K562 (cell line): ENCODE results near the gene SLC25A51. TPM values are rescaled to one million over a fixed set of nuclear protein-coding genes. Genes with fewer than 3 reads are reported as not detected.

ENCODE experiments used
- CBX5 ChIP-seq: IDR thresholded peaks from 2 replicates; pipeline ENCODE4 v1.6.1; 2014; ENCODE audit warnings: low read depth, borderline replicate concordance
- HNRNPLL ChIP-seq: fragments of 200-400 bp; formaldehyde crosslinking; IDR thresholded peaks from 2 replicates; pipeline ENCODE4 v1.6.1; 2017; ENCODE audit warnings: low read length, low read depth, mild to moderate bottlenecking; ENCODE audit not compliant: poor library complexity, severe bottlenecking
- IRF2 ChIP-seq: sonication (generic); formaldehyde crosslinking; IDR thresholded peaks from 2 replicates; pipeline ENCODE4 v1.8.1; 2022; ENCODE audit warnings: mild to moderate bottlenecking, missing genetic modification reagents
- PTBP1 ChIP-seq: fragments of 200-400 bp; formaldehyde crosslinking; IDR thresholded peaks from 2 replicates; pipeline ENCODE4 v1.6.1; 2017; ENCODE audit warnings: low read depth, low read length
- RBM14 ChIP-seq: fragments of 200-400 bp; formaldehyde crosslinking; IDR thresholded peaks from 2 replicates; pipeline ENCODE4 v1.6.1; 2018; ENCODE audit warnings: low read depth, mild to moderate bottlenecking, low read length, moderate library complexity, borderline replicate concordance; ENCODE audit not compliant: insufficient read depth
- TFAM ChIP-seq: fragments of 250-450 bp; sonication (Bioruptor Pico); conservative IDR thresholded peaks from 2 replicates; pipeline ENCODE4 v1.5.0; 2021; ENCODE audit warnings: mild to moderate bottlenecking, moderate library complexity
- ZNF24 ChIP-seq: fragments of 450-650 bp; IDR thresholded peaks from 2 replicates; pipeline ENCODE4 v1.6.1; 2016
- ZNF583 ChIP-seq: fragments of 250-450 bp; sonication (Bioruptor Pico); IDR thresholded peaks from 2 replicates; pipeline ENCODE4 v1.4.0; 2020
- polyA plus RNA-seq, 8 experiments: library from polyadenylated mRNA; depleted of rRNA in 4 of 8; stranded (reverse) in 5 of 8; unstranded in 3 of 8; fragments of >200 nt; fragmentation: Nextera tagmentation in 2 of 8; fragmentation: Illumina TruSeq in 1 of 8; extraction: Ambion mirVana in 2 of 8; extraction: Trizol in 1 of 8; gene quantifications; 2 replicates each; pipeline versions ENCODE4 v1.2.1 to v1.2.3, GENCODE V29; 2011 to 2014; ENCODE audit warnings: inconsistent platforms in 1 of 8, missing spikeins in 1 of 8
- total RNA-seq, 7 experiments: library from RNA; depleted of rRNA in 6 of 7; stranded (reverse); fragments of >200 nt in 6 of 7; fragmentation: Illumina TruSeq in 2 of 7; extraction: Trizol in 2 of 7; gene quantifications; 2 replicates each; pipeline versions ENCODE4 v1.2.1 to v1.2.3, GENCODE V29; 2011 to 2021; ENCODE audit warnings: low replicate concordance in 1 of 7
- TF ChIP-seq, protein P1 (sequence below): fragments of 450-650 bp; IDR thresholded peaks from 2 replicates; pipeline ENCODE4 v1.6.1; 2018; ENCODE audit warnings: mild to moderate bottlenecking, low read depth; ENCODE audit not compliant: partially characterized antibody
- TF ChIP-seq, protein P2 (sequence below): conservative IDR thresholded peaks from 2 replicates; pipeline ENCODE4 v1.6.1; 2011; ENCODE audit warnings: low read depth, mild to moderate bottlenecking, low read length; ENCODE audit not compliant: control insufficient read depth
- TF ChIP-seq, protein P3 (sequence below), 2 experiments: fragments of 450-650 bp; IDR thresholded peaks; 2 replicates each; pipeline ENCODE4 v1.6.1; 2016; ENCODE audit warnings: mild to moderate bottlenecking in 2 of 2, borderline replicate concordance in 1 of 2, low read depth in 1 of 2, moderate library complexity in 1 of 2
- TF ChIP-seq, protein P4 (sequence below): fragments of 450-650 bp; formaldehyde crosslinking; IDR thresholded peaks from 2 replicates; pipeline ENCODE4 v1.4.0; 2022; ENCODE audit warnings: missing genetic modification characterization

SLC25A51 gene
- total and polyA plus RNA-seq, 9 of the 15 experiments (the other 6 are each of a cell fraction or from before 2014, with no cell fraction given): 9.1 to 40.7 (median 24.5) TPM

DNA sequence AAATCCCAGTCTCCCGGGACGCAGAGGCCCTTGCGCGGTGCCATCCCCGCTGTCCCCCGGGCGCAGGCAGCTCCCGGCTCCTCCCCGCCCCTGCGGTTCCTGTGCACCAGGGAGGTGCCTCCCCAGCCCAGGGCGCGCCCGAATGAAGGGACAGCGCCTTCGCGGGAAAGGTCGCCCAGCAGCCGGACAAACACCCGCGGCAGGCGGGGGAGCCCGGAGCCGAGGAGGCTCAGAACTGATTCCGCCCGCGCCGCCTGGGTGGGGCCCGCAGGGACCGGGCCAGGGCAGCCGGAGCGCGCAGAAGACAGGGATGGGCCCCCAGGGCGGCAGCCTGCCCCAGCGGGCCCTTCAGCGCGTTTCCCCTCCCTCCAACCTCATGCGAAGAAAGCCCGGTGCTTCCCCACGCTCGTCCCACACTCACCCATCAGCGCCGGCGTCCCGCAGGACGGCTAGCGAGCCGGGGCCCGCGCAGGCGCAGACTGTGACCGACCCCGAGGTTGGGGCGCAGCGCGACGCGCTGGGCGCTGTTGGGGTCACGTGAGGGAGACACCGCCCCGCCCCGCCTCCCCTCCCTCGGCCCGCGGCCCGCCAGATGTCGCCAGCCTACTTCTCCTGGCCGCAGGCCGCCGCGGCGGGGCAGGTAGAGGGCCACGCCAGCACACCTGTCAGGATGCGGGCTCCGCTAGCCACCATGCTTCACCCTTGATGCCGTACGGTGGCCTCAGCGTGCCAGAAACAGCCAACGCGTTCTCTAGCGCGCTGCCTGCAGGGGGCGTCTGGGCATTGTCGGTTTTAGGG is at the start of gene SLC25A51 (continued):
- TF ChIP-seq, protein P1, sequence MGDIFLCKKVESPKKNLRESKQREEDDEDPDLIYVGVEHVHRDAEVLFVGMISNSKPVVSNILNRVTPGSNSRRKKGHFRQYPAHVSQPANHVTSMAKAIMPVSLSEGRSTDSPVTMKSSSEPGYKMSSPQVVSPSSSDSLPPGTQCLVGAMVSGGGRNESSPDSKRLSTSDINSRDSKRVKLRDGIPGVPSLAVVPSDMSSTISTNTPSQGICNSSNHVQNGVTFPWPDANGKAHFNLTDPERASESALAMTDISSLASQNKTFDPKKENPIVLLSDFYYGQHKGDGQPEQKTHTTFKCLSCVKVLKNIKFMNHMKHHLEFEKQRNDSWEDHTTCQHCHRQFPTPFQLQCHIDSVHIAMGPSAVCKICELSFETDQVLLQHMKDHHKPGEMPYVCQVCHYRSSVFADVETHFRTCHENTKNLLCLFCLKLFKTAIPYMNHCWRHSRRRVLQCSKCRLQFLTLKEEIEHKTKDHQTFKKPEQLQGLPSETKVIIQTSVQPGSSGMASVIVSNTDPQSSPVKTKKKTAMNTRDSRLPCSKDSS: no peak
- TF ChIP-seq TFAM (CRISPR knock-in tag) (no peak), RBM14 (0 out of 2 replicates have a peak, but pooled peaks have one; percentile 86), ZNF583 (CRISPR knock-in tag) (peak; percentile 81; the same call in 1 of the 2 replicates), CBX5 (0 out of 2 replicates have a peak, but pooled peaks have one; percentile 75), HNRNPLL (no peak), IRF2 (no peak), ZNF24 (peak; percentile 76), PTBP1 (0 out of 2 replicates have a peak, but pooled peaks have one; percentile 64)
- TF ChIP-seq, protein P2, sequence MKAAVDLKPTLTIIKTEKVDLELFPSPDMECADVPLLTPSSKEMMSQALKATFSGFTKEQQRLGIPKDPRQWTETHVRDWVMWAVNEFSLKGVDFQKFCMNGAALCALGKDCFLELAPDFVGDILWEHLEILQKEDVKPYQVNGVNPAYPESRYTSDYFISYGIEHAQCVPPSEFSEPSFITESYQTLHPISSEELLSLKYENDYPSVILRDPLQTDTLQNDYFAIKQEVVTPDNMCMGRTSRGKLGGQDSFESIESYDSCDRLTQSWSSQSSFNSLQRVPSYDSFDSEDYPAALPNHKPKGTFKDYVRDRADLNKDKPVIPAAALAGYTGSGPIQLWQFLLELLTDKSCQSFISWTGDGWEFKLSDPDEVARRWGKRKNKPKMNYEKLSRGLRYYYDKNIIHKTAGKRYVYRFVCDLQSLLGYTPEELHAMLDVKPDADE: peak; percentile 71
- TF ChIP-seq, protein P3, sequence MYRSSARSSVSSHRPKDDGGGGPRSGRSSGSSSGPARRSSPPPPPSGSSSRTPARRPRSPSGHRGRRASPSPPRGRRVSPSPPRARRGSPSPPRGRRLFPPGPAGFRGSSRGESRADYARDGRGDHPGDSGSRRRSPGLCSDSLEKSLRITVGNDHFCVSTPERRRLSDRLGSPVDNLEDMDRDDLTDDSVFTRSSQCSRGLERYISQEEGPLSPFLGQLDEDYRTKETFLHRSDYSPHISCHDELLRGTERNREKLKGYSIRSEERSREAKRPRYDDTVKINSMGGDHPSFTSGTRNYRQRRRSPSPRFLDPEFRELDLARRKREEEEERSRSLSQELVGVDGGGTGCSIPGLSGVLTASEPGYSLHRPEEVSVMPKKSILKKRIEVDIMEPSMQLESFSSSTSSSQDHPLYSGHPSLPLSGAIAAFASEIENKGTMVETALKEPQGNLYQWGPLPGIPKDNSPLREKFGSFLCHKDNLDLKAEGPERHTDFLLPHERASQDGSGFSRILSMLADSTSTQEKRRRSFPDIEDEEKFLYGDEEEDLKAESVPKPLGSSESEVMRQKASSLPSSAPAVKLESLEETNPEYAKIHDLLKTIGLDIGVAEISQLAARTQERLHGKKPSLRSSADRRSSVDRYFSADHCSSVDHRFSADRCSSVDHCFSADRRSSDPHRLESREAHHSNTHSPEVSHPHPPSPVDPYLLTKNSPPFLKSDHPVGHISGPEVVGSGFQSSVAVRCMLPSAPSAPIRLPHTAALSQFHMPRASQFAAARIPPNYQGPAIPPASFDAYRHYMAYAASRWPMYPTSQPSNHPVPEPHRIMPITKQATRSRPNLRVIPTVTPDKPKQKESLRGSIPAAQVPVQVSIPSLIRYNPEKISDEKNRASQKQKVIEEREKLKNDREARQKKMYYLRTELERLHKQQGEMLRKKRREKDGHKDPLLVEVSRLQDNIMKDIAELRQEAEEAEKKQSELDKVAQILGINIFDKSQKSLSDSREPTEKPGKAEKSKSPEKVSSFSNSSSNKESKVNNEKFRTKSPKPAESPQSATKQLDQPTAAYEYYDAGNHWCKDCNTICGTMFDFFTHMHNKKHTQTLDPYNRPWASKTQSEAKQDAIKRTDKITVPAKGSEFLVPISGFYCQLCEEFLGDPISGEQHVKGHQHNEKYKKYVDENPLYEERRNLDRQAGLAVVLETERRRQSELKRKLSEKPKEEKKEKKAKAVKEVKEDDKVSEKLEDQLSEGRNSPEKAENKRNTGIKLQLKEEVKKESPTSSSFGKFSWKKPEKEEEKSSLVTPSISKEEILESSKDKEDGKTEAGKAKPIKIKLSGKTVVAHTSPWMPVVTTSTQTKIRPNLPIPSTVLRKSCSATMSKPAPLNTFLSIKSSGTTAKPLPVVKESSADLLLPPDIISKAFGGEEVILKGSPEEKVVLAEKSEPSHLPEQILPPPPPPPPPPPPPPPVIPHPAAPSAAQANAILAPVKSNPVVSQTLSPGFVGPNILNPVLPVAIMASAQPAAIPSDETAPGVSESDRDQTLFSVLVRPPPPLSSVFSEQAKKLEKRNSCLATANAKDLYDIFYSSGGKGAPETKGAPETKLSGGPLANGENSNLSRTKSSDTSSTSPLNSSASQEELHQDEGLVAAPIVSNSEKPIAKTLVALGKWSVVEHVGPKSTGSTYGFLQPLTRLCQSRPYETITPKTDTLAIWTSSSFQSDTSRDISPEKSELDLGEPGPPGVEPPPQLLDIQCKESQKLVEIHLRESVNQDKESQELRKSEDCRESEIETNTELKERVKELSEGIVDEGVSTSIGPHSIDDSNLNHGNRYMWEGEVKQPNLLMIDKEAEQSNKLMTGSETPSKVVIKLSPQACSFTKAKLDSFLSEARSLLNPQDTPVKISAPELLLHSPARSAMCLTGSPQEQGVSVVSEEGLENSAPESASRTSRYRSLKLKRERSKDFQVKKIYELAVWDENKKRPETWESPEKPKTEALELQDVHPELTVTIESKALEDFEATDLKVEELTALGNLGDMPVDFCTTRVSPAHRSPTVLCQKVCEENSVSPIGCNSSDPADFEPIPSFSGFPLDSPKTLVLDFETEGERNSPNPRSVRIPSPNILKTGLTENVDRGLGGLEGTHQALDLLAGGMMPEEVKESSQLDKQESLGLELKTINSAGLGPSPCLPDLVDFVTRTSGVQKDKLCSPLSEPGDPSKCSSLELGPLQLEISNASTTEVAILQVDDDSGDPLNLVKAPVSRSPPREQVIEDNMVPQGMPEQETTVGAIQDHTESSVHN (IDR thresholded peaks at IDR 0.05; ENCODE audit: borderline replicate concordance in 1 of 2, low read depth in 1 of 2): no peak
- TF ChIP-seq, protein P4, sequence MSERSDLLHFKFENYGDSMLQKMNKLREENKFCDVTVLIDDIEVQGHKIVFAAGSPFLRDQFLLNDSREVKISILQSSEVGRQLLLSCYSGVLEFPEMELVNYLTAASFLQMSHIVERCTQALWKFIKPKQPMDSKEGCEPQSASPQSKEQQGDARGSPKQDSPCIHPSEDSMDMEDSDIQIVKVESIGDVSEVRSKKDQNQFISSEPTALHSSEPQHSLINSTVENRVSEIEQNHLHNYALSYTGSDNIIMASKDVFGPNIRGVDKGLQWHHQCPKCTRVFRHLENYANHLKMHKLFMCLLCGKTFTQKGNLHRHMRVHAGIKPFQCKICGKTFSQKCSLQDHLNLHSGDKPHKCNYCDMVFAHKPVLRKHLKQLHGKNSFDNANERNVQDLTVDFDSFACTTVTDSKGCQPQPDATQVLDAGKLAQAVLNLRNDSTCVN: 0 out of 2 replicates have a peak, but pooled peaks have one; percentile 60
